MCF 10A (cell line): ENCODE results near the gene SMAGP. TPM values are rescaled to one million over a fixed set of nuclear protein-coding genes. Genes with fewer than 3 reads are reported as not detected.
"Not testable (repeated sequence)": the region's sequence is repeated elsewhere in the genome, so short reads cannot be mapped to it uniquely, and the experiment has no call there.

Source experiments
- BruUV-seq: library from RNA; stranded (reverse); fragments of 400-500 nt; replicated peaks from 2 replicates; lab custom pipeline; 2021; lab: Mats Ljungman, UMichigan
- CTCF ChIA-PET: fragments of 300-600 bp; sonication (Branson Sonifier 250); formaldehyde crosslinking; extraction: SDS; loops from one replicate; lab custom pipeline; 2021; ENCODE audit warnings: antibody characterized with exemption, inconsistent platforms; lab: Yijun Ruan, JAX
- POLR2A ChIA-PET: fragments of 300-600, 350-650 bp; sonication (Branson Sonifier 250); formaldehyde crosslinking; extraction: SDS; loops from one replicate; lab custom pipeline; 2020; ENCODE audit warnings: antibody characterized with exemption, inconsistent platforms; lab: Yijun Ruan, JAX
- DNase-seq: peaks from one replicate; pipeline ENCODE4 v3.0.0-alpha.2; 2018; ENCODE audit not compliant: unreplicated experiment
- H3K27ac Mint-ChIP-seq: one replicate; pipeline ENCODE4 v1.8.0; 2022; ENCODE audit warnings: mild to moderate bottlenecking, low read depth, mixed read lengths; ENCODE audit not compliant: unreplicated experiment
- H3K27me3 Mint-ChIP-seq: one replicate; pipeline ENCODE4 v1.8.0; 2022; ENCODE audit warnings: mixed read lengths; ENCODE audit not compliant: insufficient read depth, unreplicated experiment
- H3K36me3 Mint-ChIP-seq: one replicate; pipeline ENCODE4 v1.8.0; 2022; ENCODE audit warnings: mild to moderate bottlenecking, moderate library complexity, mixed read lengths; ENCODE audit not compliant: insufficient read depth, unreplicated experiment
- H3K4me1 Mint-ChIP-seq: one replicate; pipeline ENCODE4 v1.8.0; 2022; ENCODE audit warnings: mixed read lengths; ENCODE audit not compliant: insufficient read depth, unreplicated experiment
- H3K4me3 Mint-ChIP-seq: one replicate; pipeline ENCODE4 v1.8.0; 2022; ENCODE audit warnings: mild to moderate bottlenecking, moderate library complexity, mixed read lengths; ENCODE audit not compliant: unreplicated experiment
- H3K9me3 Mint-ChIP-seq: one replicate; pipeline ENCODE4 v1.8.0; 2022; ENCODE audit warnings: mixed read lengths; ENCODE audit not compliant: unreplicated experiment
- CTCF ChIP-seq: fragments of 200-600 bp; IDR thresholded peaks from one replicate; pipeline ENCODE4 v1.8.0; 2022; ENCODE audit warnings: antibody characterized with exemption, mild to moderate bottlenecking; ENCODE audit not compliant: unreplicated experiment
- intact Hi-C: fragments of 100-400 bp; cut with micrococcal nuclease; formaldehyde crosslinking; loops from 2 replicates; pipeline ENCODE4 v1.14.1; 2022
- total RNA-seq: library from RNA; stranded (reverse); gene quantifications from 2 replicates; pipeline ENCODE4 v1.2.3, GENCODE V29; 2022

The SMAGP gene
- total RNA-seq, 1 experiment from 2014 or later = 17.4 TPM

- no peak for DNase-seq
- no peak overlapping the region for H3K4me3 Mint-ChIP-seq
- BruUV-seq = no TSS peak
- no peaks in the 10 kb centered on the region for H3K27me3 Mint-ChIP-seq
- no peaks in the 10 kb centered on the region for H3K4me1 Mint-ChIP-seq
- intact Hi-C loops = no loop called here
- H3K9me3 Mint-ChIP-seq = no peaks in the 10 kb centered on the region
- H3K27ac Mint-ChIP-seq = no peak overlapping the region
- ChIA-PET POLR2A (no interaction called here), CTCF (interaction anchor here (1.2 kb wide), 1 partner anchor 14 kb away, joined by 3 read pairs; no protein-coding TSS in a partner anchor)
- H3K36me3 Mint-ChIP-seq = no peaks in the 10 kb centered on the region
- TF ChIP-seq CTCF = no peak
Measured at GRCh38 chr12:51295651-51296050, 25.4 kb upstream of the SMAGP start.

DNA sequence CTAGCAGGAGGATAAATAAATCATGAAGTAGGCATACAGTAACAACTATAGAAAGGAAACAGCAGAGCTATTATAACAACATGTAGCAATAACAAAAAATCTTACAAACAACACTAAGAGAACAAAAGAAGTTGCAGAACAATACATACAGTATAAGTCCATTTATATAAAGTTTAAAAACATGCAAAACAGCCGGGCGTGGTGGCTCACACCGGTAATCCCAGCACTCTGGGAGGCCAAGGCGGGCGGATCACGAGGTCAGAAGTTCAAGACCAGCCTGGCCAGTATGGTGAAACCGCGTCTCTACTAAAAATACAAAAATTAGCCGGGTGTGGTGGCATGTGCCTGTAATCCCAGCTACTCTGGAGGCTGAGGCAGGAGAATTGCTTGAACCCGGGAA lies 23.9 kb upstream of the SMAGP start:
- BruUV-seq, H3K4me1 Mint-ChIP-seq, H3K4me3 Mint-ChIP-seq, DNase-seq, H3K27me3 Mint-ChIP-seq, intact Hi-C loops, H3K36me3 Mint-ChIP-seq, H3K9me3 Mint-ChIP-seq, H3K27ac Mint-ChIP-seq, POLR2A ChIA-PET: not testable (repeated sequence)
- CTCF ChIA-PET = interaction anchor here (0.7 to 0.8 kb wide), 2 partner anchors 628 to 699 kb away, joined by 3 to 4 read pairs; no protein-coding TSS in a partner anchor

DNA sequence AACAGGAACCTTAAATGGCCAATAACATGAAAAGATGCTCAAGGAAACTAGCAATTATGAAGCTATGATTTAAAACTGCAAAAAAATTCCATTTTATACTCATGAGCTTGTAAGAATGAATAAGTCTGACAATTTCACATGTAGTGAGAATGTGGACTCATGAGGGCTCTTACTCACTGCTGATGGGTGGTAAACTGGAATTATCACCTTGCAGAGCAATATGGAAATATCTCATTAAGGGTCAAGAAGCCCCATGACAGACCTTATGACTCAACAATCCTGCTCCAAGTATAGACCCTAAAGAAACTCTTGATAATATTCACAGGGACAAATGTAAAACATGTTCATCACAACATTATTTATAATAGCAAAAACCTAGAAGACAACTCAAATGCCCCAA lies 23.5 kb upstream of the SMAGP start:
- TF ChIP-seq CTCF = no peak
- CTCF ChIA-PET = interaction anchor here (0.6 to 0.8 kb wide), 3 partner anchors 48 to 700 kb away, joined by 3 to 4 read pairs (median 3); no protein-coding TSS in a partner anchor

GRCh38 chr12:51291603-51292513 lies 21.6 kb upstream of the SMAGP start:
- H3K4me1 Mint-ChIP-seq, BruUV-seq, intact Hi-C loops, POLR2A ChIA-PET, H3K4me3 Mint-ChIP-seq, H3K27ac Mint-ChIP-seq, H3K9me3 Mint-ChIP-seq, DNase-seq, H3K36me3 Mint-ChIP-seq, H3K27me3 Mint-ChIP-seq: not testable (repeated sequence)
- CTCF ChIA-PET = interaction anchor here (1.6 kb wide), 2 partner anchors 21 to 49 kb away, joined by 3 to 5 read pairs; partner anchors contain the start of gene SMAGP

More for the DNA sequence above, 23.5 kb upstream of the SMAGP start:
- H3K27ac Mint-ChIP-seq = no peak overlapping the region
- POLR2A ChIA-PET = no interaction called here
- H3K36me3 Mint-ChIP-seq = no peaks in the 10 kb centered on the region
- no peaks in the 10 kb centered on the region for H3K4me1 Mint-ChIP-seq
- no peak for DNase-seq
- H3K4me3 Mint-ChIP-seq = no peak overlapping the region
- H3K27me3 Mint-ChIP-seq = no peaks in the 10 kb centered on the region
- BruUV-seq = no TSS peak
- H3K9me3 Mint-ChIP-seq = no peaks in the 10 kb centered on the region
- intact Hi-C loops = no loop called here

DNA sequence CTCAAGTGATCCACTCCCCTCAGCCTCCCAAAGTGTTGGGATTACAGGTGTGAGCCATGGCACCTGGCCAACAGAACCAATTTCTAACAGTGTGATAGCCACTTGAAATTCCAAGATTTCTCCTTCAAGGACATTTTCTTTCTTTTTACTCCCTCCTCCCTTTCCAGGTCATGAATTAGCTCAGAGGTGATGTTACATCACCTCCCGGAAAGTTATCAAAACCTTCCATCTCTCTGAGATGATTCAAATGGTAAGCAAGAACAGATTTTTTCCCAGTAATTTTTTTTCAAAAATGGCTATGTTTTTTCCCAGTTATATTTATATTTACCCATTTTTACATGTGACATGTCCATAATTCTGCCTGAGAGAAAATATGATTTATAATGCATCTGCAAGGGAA lies 15.6 kb upstream of the SMAGP start:
- ChIA-PET CTCF (interaction anchor here (1.1 kb wide), 1 partner anchor 55 kb away, joined by 4 read pairs; no protein-coding TSS in a partner anchor), POLR2A (interaction anchor here (0.7 kb wide), 1 partner anchor 104 kb away, joined by 3 read pairs; no protein-coding TSS in a partner anchor)
- no TSS peak for BruUV-seq

More for the DNA sequence above, 15.6 kb upstream of the SMAGP start:
- Mint-ChIP-seq H3K4me1 (no peaks in the 10 kb centered on the region), H3K36me3 (no peaks in the 10 kb centered on the region), H3K27me3 (no peaks in the 10 kb centered on the region), H3K9me3 (no peaks in the 10 kb centered on the region), H3K27ac (no peak overlapping the region), H3K4me3 (no peak overlapping the region)
- intact Hi-C loops = no loop called here
- TF ChIP-seq CTCF = no peak
- no peak for DNase-seq
